ENCODE measurements around the gene CNP.

Gene CNP

DNA sequence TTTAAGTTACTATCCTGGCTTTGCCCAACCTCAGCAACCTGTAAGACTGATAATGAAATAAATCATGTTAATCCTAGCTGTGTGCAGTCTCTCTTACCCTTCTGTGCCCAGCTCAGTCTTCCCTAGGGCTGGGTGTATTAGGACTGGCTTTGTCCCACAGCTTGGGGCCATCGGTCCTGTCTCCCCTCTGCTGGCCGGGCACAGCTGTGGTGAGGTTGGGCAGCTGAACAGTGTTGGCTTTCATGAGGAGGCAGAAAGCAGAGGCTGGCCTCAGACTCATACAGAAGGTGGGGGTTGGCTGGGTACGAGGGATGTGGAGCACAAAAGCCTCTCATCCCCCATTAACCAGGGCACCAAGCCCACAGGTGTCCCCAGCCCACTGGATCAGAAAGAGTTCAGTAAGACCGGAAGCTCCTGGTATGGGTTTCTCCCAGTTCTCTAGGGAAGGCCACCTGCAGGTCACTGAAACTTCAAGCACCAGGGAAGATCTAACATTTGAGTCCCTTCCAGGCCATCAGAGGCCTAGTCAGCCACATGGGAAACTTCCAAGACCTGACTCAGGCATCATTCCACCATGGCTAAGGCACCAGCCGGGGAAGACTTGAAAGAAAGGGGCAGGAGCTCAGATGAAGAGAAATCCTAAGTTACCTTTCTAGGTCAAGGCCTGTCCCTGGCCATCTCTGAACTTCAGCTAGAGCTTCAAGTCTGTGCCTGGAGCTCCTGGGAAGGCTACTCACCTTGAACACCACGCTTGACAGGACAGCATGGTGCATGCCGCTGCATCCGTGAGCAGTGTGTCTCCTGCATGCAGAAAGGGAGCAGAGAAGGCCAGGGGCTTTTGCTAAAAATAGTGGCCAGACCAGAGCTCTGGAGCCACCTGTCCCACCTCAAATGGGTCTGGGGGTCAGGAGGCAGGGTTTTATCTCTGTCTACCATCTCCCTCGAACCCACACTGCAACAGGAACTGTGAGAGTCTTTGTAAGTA, 8.8 kb downstream of the CNP start:
- no peak for DNase-seq (ENCODE audit: insufficient read length)
- TF ChIP-seq POLR2A (IDR thresholded peaks at IDR 0.05; ENCODE audit: low read depth, low read length) (no peak; the same call in 1 of the 2 replicates), POLR2AphosphoS5 (IDR thresholded peaks at IDR 0.05; ENCODE audit: low read depth, low read length) (0 out of 2 replicates have a peak, but pooled peaks have one; percentile 22)
- no peak for FAIRE-seq

DNA sequence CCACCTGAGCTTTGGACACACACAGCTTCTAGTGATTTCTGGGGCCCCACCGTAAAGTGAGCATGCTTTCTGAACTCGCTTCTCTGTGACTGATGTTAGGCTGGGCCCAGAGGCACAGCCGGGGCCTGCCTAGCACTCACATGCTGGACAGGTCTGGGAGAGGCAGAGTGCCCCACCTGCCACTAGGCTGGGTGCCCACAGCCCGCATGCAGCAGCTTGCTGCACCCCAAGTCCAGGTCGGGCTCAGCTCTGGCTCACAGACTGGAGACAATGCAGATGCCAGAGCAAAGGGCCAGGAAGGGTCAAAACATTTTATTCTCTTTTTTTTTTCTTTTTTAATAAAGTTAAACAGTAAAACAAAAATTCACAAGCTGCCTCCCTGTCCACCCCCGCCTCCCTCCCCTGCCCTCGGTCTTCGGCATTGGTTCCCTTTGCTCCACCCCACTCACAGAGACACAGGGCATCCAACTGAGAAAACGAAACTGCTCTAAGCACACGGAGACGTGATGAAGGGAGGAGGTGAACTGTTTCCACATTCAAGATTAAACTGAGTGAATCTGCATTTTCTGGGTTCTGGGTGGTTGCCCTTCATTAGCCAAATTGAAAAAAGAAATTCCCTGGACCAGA, 9.7 kb downstream of the CNP start:
- FAIRE-seq (no peak), DNase-seq (ENCODE audit: insufficient read length) (no peak)
- TF ChIP-seq TAF1 (IDR thresholded peaks at IDR 0.05; ENCODE audit: borderline replicate concordance, low read depth, low read length) (no peak), POLR2AphosphoS5 (IDR thresholded peaks at IDR 0.05; ENCODE audit: low read depth, low read length) (0 out of 2 replicates have a peak, but pooled peaks have one; percentile 17), POLR2A (IDR thresholded peaks at IDR 0.05; ENCODE audit: low read depth, low read length) (no peak)

DNA sequence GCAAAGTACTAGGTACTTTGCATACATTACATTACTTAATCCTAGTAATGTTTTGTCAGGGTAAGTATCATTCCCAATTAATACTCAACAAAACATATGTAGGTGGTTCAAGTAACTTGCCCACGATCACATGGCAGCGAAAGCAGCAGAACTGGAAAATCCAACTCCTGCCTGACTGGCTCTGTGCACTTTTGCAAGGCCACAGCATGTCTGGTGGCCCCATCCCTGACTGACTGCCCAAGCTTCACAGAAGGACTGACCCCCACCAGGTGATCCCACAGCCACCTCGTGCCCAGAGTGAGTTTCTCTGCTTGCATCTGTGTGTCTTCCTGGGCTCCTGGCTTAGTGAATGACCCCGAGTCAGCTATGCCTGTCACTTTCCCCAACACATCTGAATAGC, 11.4 kb downstream of the CNP start:
- no peak for FAIRE-seq
- no peak for TF ChIP-seq TAF1 (IDR thresholded peaks at IDR 0.05; ENCODE audit: borderline replicate concordance, low read depth, low read length)
- no peak for TF ChIP-seq POLR2AphosphoS5 (IDR thresholded peaks at IDR 0.05; ENCODE audit: low read depth, low read length)
- no peak for TF ChIP-seq POLR2A (IDR thresholded peaks at IDR 0.05; ENCODE audit: low read depth, low read length)
- no peak for DNase-seq (ENCODE audit: insufficient read length)

DNA sequence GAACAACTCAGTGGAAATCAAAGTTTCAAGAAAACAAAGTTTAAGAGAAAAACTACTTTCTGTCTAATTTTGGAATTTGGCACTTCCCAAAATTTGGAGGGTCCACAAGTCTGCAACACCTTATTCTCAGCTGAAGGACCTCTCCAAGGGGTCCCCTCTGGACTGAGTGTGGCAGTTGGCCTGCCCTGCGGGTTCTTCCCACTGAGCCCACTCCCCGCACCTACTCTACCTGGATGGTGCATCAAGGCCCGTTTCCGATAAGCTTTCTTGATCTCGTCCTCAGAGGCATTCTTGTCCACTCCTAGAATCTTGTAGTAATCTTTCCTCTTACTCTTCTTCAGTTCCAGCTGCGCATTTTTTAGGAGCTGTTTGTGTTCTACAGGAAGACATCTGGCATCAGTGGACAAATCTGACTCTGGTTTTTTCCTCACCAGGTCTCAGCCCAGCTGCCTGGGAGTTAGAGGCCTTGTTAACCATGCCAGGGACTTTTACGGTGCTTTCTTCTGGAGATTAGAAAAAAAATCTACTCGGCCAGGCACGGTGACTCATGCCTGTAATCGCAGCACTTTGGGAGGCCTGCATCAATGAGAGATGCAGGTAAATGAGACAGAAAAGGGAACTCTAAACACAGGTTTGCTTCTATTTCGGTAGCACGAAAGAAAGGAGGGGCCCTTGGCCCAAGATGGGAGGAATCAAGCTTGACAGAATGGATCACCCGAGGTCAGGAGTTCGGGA, 15.6 kb downstream of the CNP start:
- DNase-seq (ENCODE audit: insufficient read length) (no peak), FAIRE-seq (no peak)
- TF ChIP-seq TAF1 (IDR thresholded peaks at IDR 0.05; ENCODE audit: borderline replicate concordance, low read depth, low read length) (no peak), POLR2AphosphoS5 (IDR thresholded peaks at IDR 0.05; ENCODE audit: low read depth, low read length) (no peak), POLR2A (IDR thresholded peaks at IDR 0.05; ENCODE audit: low read depth, low read length) (no peak)

DNA sequence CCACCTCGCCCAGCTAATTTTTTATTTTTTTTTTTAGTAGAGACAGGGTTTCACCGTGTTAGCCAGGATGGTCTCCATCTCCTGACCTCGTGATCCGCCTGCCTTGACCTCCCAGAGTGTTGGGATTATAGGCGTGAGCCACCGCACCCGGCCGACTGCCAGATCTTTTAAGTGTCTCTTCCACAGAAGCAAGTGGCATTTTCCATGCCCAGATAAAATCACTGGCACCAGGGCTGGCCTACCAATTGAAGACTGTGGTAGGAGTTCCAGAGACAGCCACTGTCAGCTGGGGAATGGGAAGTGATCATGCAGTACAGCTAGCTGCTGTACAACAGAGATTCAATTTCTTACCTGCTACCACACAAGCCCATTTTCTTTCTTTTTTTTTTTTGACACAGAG, 17.9 kb downstream of the CNP start:
- DNase-seq (ENCODE audit: insufficient read length) (no peak), FAIRE-seq (no peak)
- TF ChIP-seq POLR2A (IDR thresholded peaks at IDR 0.05; ENCODE audit: low read depth, low read length): no peak

DNA sequence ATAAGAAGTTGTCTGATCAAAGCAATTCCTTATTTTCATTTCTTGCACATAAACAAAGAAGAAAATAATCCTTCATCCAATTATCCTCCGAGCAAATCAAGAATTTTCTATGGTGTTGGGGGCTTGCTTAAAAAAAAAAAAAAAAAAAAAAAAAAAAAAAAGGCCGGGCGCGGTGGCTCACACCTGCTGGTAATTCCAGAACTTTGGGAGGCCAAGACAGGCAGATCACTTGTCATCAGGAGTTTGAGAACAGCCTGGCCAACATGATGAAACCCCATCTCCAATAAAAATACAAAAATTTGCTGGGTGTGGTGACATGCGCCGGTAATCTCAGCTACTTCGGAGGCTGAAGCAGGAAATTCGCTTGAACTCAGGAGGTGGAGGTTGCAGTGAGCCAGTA, 19.3 kb downstream of the CNP start:
- FAIRE-seq (no peak), DNase-seq (ENCODE audit: insufficient read length) (no peak)
- TF ChIP-seq TAF1 (IDR thresholded peaks at IDR 0.05; ENCODE audit: borderline replicate concordance, low read depth, low read length) (no peak), POLR2AphosphoS5 (IDR thresholded peaks at IDR 0.05; ENCODE audit: low read depth, low read length) (no peak), POLR2A (IDR thresholded peaks at IDR 0.05; ENCODE audit: low read depth, low read length) (no peak)

DNA sequence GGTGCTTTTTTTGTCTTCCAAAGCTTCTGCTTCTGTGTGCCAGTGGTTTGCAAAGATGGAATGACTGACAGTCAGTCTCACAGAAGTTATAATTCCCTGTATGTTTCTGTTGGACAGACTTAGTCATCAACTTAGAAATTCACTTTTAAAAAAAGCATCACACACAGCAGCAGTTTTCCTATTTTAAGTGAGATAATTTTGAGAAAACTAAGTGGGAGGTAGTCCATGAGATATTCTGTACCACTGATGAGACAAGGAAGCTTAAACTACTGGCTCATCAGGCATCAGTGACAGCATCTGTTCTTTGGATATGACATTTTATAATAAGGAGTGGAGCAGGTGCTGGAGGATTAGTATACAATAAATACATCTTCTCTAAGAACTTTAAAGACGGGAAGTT, 20.0 kb downstream of the CNP start:
- DNase-seq (ENCODE audit: insufficient read length) (no peak), FAIRE-seq (no peak)
- TF ChIP-seq POLR2A (IDR thresholded peaks at IDR 0.05; ENCODE audit: low read depth, low read length) (no peak), POLR2AphosphoS5 (IDR thresholded peaks at IDR 0.05; ENCODE audit: low read depth, low read length) (no peak), TAF1 (IDR thresholded peaks at IDR 0.05; ENCODE audit: borderline replicate concordance, low read depth, low read length) (no peak)

DNA sequence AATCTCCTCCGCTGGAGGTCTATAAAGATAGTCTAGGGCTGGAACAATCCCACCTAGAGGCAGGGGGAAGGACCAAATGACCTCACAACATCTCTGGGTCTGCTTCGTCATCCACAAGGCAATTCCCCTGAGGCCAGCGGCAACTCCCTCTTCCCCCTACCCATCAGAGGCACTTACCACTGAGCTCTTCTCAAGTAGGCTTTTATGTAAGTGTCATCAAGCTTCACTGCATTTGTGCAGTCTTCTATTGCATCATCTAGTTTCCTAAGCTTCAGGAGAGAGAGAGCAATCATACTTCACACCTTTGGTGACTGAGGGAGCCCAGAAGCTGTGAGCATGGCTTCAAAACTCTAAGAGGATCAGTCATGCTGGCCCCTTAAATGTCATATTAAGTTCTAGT, 21.0 kb downstream of the CNP start:
- DNase-seq (ENCODE audit: insufficient read length) (no peak), FAIRE-seq (no peak)
- TF ChIP-seq POLR2A (IDR thresholded peaks at IDR 0.05; ENCODE audit: low read depth, low read length) (no peak), POLR2AphosphoS5 (IDR thresholded peaks at IDR 0.05; ENCODE audit: low read depth, low read length) (no peak), TAF1 (IDR thresholded peaks at IDR 0.05; ENCODE audit: borderline replicate concordance, low read depth, low read length) (no peak)

DNA sequence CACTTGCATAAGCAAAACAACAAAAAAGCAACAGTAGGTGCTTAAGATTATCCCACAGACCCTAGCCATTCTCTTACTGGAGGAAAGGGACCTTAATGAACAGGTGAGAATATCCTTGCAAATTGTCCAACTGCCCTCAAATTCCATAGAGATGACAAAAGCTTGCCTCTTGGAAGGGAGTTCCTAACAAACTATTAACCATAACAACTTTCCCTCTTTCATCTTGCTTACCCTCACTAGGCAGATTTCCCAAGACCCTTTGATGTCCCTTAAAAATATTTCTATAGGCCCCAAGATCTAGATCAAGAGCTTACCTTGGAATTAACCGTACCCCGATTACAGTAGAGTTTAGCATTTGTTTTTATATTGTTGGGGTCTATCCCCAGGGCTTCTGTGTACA, 21.8 kb downstream of the CNP start:
- no peak for DNase-seq (ENCODE audit: insufficient read length)
- TF ChIP-seq POLR2A (IDR thresholded peaks at IDR 0.05; ENCODE audit: low read depth, low read length) (no peak), TAF1 (IDR thresholded peaks at IDR 0.05; ENCODE audit: borderline replicate concordance, low read depth, low read length) (no peak), POLR2AphosphoS5 (IDR thresholded peaks at IDR 0.05; ENCODE audit: low read depth, low read length) (no peak)
- no peak for FAIRE-seq

DNA sequence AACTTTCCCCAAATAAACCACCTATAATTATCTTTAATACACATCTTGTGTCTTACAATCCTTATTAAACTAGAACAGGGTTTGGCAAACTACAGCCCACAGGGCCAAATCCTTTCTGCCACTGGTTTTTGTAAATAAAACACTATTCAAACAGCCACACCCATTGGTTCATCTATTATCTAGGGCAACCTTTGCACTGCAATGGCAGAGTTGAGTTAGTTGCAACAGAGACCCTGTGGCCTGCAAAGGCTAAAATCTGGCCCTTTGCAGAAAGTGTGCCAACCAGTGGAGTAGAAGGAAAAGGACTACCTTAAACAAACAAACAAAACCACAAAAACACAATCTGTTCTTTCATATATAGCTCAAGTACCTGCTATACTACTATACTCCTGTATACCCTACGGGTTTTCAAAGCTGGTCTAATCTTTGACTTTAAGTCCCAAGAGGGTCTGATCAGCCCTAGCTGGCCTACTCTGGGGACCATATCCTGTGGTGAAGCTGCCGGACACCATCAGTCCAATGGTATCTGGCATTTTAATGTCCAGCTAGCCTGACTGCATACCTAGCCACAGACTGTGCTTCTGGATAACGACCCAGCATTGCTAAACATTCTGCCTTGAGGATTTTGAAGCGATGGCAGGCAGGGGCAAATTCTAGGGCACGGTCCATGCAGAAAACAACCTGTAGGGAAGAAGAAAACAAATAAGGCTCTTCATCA, 23.3 kb downstream of the CNP start:
- DNase-seq (ENCODE audit: insufficient read length) (no peak), FAIRE-seq (no peak)
- TF ChIP-seq TAF1 (IDR thresholded peaks at IDR 0.05; ENCODE audit: borderline replicate concordance, low read depth, low read length) (no peak), POLR2A (IDR thresholded peaks at IDR 0.05; ENCODE audit: low read depth, low read length) (no peak), POLR2AphosphoS5 (IDR thresholded peaks at IDR 0.05; ENCODE audit: low read depth, low read length) (no peak)

DNA sequence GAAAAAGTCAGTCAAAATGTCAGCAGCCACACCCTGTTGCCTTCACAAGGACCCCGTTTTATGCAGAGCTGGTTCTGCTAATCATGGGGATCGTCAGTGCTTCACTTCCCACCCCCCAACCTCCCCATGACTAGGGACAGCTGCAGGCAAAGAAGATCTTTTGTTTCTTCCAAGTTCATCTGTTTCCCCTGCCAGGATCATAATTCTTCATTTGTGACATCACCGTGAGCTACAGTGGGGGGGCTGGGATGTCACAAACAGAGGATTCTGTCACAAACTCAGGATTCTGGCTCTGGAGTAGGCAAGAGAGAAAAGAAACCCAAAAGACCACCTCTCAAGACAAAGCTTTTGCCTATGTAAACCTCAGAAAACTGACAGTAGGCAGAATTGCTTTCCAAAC, 26.0 kb downstream of the CNP start:
- DNase-seq (ENCODE audit: insufficient read length) (no peak), FAIRE-seq (no peak)
- TF ChIP-seq POLR2AphosphoS5 (IDR thresholded peaks at IDR 0.05; ENCODE audit: low read depth, low read length): no peak
- no peak for TF ChIP-seq TAF1 (IDR thresholded peaks at IDR 0.05; ENCODE audit: borderline replicate concordance, low read depth, low read length)
- no peak for TF ChIP-seq POLR2A (IDR thresholded peaks at IDR 0.05; ENCODE audit: low read depth, low read length)

All from GM12892 (cell line).